ENCODE measurements around the gene TTC12.

DNA sequence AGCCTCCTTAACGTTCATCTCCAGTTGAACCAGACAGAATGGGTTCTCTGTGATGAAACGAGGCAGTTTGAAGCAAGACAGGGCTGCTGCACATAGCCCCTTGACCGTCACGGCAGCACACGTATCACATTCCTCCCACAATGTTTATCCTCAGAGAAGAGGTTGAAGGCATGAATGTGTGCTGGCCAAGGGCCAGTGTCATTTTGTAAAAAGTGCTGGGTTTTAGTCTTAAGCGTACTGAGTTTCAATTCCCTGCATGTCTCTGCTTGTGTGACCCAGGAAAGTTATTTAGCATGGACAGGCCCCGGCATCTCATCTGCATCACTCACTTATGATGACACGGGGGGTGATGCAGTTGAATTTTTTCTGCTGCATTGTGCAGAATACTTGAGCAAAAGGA is 31.6 kb downstream of the TTC12 start:
- TF ChIP-seq CTCF (conservative IDR thresholded peaks at IDR 0.05; ENCODE audit: low read length) = no peak
- TF ChIP-seq EZH2phosphoT487 (IDR thresholded peaks at IDR 0.05; ENCODE audit: borderline replicate concordance, low read depth, low read length) = no peak

Data from OCI-LY7 (cell line).